ENCODE results near the gene PSTPIP1.

The PSTPIP1 gene

DNA sequence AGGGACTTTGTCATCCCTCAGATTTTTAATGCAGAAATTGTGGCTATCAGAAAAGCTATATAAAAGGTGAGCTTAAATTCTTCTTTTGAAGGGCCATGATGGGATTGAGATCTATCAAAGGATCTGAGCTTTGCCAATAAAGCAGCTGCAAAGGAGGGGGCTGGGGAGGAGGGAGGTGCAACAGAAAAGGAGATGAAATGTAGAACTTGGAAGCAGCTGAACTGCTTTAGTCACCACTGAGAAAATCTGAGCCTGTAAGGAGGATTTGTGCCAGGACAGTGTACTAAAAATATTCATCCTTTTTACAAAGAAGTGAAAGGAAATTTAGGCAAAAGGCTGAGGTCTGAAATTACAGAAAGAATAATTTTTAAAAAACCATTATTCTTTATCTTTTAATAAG is 65.6 kb downstream of the PSTPIP1 start:
- TF ChIP-seq, protein P1, sequence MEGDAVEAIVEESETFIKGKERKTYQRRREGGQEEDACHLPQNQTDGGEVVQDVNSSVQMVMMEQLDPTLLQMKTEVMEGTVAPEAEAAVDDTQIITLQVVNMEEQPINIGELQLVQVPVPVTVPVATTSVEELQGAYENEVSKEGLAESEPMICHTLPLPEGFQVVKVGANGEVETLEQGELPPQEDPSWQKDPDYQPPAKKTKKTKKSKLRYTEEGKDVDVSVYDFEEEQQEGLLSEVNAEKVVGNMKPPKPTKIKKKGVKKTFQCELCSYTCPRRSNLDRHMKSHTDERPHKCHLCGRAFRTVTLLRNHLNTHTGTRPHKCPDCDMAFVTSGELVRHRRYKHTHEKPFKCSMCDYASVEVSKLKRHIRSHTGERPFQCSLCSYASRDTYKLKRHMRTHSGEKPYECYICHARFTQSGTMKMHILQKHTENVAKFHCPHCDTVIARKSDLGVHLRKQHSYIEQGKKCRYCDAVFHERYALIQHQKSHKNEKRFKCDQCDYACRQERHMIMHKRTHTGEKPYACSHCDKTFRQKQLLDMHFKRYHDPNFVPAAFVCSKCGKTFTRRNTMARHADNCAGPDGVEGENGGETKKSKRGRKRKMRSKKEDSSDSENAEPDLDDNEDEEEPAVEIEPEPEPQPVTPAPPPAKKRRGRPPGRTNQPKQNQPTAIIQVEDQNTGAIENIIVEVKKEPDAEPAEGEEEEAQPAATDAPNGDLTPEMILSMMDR (IDR thresholded peaks at IDR 0.05): no peak
- Histone ChIP-seq H3K9me3 (no peaks in the 10 kb centered on the region), H3K36me3 (no peaks in the 10 kb centered on the region), H3K27ac (no peak overlapping the region), H3K27me3 (no peaks in the 10 kb centered on the region), H3K4me1 (ENCODE audit: control insufficient read depth in 1 of 2, insufficient read depth in 1 of 2, low read depth in 1 of 2, low read length in 1 of 2) (peaks cover 11 to 15% of the 10 kb centered on the region in 2 experiments), H3K4me3 (ENCODE audit: low read depth in 1 of 2, low read length in 1 of 2) (no peak overlapping the region)

DNA sequence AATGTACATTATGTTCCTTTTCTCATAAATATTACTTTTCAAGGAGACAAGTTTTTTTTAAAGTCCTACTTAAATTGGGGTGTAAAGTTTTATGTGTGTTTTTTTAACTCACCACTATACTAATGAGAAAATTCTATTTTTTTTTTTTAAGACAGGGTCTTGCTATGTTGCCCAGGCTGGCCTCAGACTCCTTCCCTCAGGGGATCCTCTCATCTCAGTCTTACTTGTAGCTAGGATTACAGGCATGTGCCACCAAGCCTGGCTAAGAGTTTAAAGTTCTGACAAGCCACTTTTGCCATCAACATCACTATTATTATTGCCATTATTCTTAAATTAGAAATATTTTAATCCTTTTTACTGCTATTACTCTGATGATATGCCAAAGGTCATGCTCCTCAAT is 68.3 kb downstream of the PSTPIP1 start:
- no peaks in the 10 kb centered on the region for H3K9me3 ChIP-seq
- H3K4me1 ChIP-seq (ENCODE audit: control insufficient read depth in 1 of 2, insufficient read depth in 1 of 2, low read depth in 1 of 2, low read length in 1 of 2): peaks cover 11 to 15% of the 10 kb centered on the region in 2 experiments
- H3K27ac ChIP-seq: no peak overlapping the region
- TF ChIP-seq, protein P1 (IDR thresholded peaks at IDR 0.05): no peak
- H3K27me3 ChIP-seq: no peaks in the 10 kb centered on the region
- no peak overlapping the region for H3K4me3 ChIP-seq (ENCODE audit: low read depth in 1 of 2, low read length in 1 of 2)
- H3K36me3 ChIP-seq: no peaks in the 10 kb centered on the region

DNA sequence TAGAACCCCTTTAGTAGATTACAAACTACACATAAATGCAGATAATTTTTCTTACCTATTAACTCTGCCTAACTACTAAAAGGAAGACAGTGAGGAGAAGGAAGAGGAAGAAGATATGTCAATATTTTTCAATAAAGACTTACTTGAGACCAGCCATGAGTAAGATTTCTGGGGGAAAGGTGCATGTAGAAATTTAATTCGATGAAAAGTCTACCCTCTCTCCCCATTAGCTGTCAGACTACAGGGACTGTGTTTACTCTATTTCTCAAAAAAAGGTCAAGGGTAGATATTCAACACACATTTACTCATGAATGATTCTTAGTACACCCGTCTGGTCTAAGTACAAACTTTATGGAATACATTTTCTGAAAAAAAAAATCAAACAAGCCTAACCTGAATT is 69.1 kb downstream of the PSTPIP1 start:
- TF ChIP-seq, protein P1 (IDR thresholded peaks at IDR 0.05): no peak
- Histone ChIP-seq H3K36me3 (no peaks in the 10 kb centered on the region), H3K27ac (no peak overlapping the region), H3K4me1 (ENCODE audit: control insufficient read depth in 1 of 2, insufficient read depth in 1 of 2, low read depth in 1 of 2, low read length in 1 of 2) (peaks cover 11 to 15% of the 10 kb centered on the region in 2 experiments), H3K9me3 (no peaks in the 10 kb centered on the region), H3K4me3 (ENCODE audit: low read depth in 1 of 2, low read length in 1 of 2) (no peak overlapping the region), H3K27me3 (no peaks in the 10 kb centered on the region)

DNA sequence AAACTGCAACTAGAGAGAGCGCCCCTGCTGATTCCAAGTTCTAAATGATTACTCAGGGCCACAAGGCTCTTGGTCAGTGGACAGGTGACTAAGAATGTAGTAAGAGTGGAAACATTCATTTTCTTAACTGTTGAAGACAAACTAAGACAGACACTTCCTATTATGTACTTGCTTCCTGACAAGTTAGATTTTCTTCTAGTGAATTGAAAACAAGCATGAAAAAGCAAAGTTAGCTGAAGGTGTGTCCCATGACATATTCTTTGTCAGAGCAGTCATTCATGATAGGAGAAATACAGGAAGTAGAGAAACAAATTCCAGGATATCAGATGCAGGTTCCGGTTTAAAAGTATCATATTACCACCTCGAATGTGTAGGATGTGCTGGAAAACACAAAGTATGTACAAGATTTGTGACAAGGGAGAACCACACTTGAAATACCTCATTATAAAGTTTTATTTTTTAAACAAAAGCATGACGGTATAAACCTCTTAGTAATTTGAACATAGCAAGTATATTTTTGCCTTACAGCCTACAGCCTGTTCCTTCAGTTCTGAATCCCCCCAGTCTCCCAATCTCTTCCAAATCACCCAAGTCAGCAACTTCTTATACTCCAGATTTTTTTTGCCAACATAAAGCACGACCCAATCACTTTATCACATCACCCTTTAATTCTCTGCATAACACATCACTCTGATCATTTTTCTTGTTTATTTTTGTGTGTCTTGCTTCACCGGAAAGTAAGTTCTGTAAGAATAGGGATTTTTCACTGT is 69.8 kb downstream of the PSTPIP1 start:
- Histone ChIP-seq H3K27ac (peak overlapping the region; percentile 17), H3K36me3 (no peaks in the 10 kb centered on the region), H3K27me3 (peaks cover 3% of the 10 kb centered on the region), H3K9me3 (no peaks in the 10 kb centered on the region), H3K4me3 (ENCODE audit: low read depth in 1 of 2, low read length in 1 of 2) (no peak overlapping the region), H3K4me1 (ENCODE audit: control insufficient read depth in 1 of 2, insufficient read depth in 1 of 2, low read depth in 1 of 2, low read length in 1 of 2) (peaks cover 12 to 17% of the 10 kb centered on the region in 2 experiments)
- TF ChIP-seq, protein P1 (IDR thresholded peaks at IDR 0.05): no peak

DNA sequence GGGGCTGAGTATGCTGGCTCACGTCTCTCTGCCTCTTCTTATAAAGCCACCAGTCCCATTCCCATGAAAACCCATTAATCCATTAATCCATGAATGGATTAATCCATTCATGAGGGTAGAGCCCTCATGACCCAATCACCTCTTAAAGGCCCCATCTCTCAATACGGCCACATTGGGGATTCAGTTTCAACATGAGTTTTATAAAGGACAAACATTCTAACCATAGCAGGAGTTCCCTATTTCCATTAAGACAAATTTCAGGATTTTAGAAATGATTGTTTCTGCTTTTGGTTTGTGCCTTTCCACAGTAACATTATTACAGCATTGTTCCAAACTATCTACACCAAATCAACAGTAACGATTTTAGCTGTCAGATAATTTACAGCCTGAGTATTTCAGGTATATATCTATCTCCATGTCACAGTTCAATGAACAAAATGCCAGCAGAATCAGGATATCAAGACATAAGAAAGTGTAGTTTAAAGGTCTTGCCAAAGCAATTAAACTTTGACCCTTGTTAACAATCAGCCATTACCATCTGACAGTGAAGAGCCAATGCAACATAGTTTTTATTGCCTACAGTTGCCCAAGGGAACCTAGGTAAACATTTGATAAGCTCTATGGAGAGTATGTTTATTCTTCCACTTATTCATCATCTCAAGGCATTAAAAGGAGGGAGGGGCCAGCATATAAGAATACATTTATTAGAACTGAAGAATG is 72.2 kb downstream of the PSTPIP1 start:
- TF ChIP-seq, protein P1 (IDR thresholded peaks at IDR 0.05): no peak
- Histone ChIP-seq H3K27me3 (peaks cover 10% of the 10 kb centered on the region), H3K27ac (no peak overlapping the region), H3K4me3 (ENCODE audit: low read depth in 1 of 2, low read length in 1 of 2) (no peak overlapping the region), H3K9me3 (no peaks in the 10 kb centered on the region), H3K36me3 (no peaks in the 10 kb centered on the region), H3K4me1 (ENCODE audit: control insufficient read depth in 1 of 2, insufficient read depth in 1 of 2, low read depth in 1 of 2, low read length in 1 of 2) (peaks cover 14 to 29% of the 10 kb centered on the region in 2 experiments)
